PC-3 (cell line): Measurements from ENCODE around the gene DLG2.

ENCODE experiments used
- EZH2 ChIP-seq: fragments of 300-600 bp; sonication (generic); IDR thresholded peaks from one replicate; pipeline ENCODE4 v1.6.1; 2017; ENCODE audit warnings: antibody characterized with exemption, mild to moderate bottlenecking, low read length; ENCODE audit not compliant: unreplicated experiment
- TF ChIP-seq, protein P1 (sequence below): fragments of 300-600 bp; sonication (generic); conservative IDR thresholded peaks from 2 replicates; pipeline ENCODE4 v1.5.1; 2017; ENCODE audit warnings: antibody characterized with exemption, low read depth, mild to moderate bottlenecking, low read length

DNA sequence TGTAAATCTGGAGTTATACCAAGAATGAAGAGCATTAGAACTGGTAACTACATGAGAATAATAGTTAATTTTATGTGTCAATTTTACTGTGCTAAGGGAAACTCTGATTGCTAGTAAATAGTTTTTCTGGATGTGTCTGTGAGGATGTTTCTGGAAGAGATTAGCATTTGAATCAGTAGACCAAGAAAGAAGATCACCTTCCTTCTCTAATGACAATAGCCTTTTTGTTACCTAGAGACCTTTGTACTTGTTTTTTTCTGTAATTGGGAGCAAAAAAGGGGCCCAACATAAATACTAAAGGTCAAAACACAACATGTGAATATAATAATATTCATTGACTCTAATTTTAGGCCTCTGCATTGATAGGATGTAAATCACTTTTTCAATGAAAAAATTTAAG lies 100.6 kb downstream of the DLG2 start:
- TF ChIP-seq, protein P1, sequence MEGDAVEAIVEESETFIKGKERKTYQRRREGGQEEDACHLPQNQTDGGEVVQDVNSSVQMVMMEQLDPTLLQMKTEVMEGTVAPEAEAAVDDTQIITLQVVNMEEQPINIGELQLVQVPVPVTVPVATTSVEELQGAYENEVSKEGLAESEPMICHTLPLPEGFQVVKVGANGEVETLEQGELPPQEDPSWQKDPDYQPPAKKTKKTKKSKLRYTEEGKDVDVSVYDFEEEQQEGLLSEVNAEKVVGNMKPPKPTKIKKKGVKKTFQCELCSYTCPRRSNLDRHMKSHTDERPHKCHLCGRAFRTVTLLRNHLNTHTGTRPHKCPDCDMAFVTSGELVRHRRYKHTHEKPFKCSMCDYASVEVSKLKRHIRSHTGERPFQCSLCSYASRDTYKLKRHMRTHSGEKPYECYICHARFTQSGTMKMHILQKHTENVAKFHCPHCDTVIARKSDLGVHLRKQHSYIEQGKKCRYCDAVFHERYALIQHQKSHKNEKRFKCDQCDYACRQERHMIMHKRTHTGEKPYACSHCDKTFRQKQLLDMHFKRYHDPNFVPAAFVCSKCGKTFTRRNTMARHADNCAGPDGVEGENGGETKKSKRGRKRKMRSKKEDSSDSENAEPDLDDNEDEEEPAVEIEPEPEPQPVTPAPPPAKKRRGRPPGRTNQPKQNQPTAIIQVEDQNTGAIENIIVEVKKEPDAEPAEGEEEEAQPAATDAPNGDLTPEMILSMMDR = no peak
- TF ChIP-seq EZH2 = no peak
